Tracheal epithelial cell (primary cell): ENCODE results near the gene SPATA45. TPM values are rescaled to one million over a fixed set of nuclear protein-coding genes. Genes with fewer than 3 reads are reported as not detected.

ENCODE experiments used
- total RNA-seq: library from RNA; depleted of rRNA; stranded (reverse); fragments of >200 nt; gene quantifications from 2 replicates; pipeline ENCODE4 v1.2.1, GENCODE V29; 2014

The SPATA45 gene
- not detected in 2 replicates for total RNA-seq

DNA sequence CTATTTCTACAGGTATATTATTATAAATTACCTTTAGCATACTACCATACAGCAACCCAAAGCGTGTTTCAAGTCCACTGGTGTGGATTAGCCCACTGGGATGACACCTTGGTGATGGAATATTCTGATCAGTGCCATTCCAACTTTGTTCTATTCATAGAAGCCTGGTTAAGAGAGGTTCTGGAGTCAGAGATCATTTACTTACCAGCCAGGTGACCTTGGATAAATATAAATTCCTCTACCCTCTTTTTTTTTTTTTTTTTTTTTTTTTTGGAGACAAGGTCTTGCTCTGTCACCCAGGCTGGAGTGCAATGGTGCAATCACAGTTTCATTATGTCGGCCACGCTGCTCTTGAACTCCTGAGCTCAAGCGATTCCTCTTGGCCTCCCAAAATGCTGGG is at the start of gene SPATA45:
Gene SPATA45 (minus strand): TSS at position 101 of the 400 bp plus-strand sequence. CDS start 11,500 bp downstream, outside the sequence.

DNA sequence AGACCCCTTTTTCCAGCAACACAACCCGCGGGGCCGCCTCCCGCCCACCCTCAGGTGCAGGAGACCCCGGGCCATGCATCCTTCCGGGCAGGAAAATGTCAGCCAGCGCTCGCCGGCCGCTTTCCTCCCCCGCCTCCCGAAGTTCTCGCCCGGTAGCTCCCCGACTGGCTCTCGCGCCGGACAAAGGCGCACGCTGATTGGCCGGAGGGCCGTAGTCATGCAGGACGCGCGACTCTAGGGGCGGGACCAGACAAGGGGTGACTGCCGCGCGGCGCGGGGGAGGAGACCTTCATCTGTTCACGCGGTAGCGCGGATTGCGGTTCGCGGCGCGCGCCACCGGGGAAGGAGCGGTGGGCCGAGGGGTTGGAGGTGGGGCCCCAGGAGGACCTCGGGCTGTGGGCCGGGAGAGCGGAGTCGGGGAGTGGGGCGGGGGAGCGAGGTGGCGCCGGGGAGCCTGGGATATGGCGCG is 10.6 kb upstream of the SPATA45 start, which contains the start of gene FLVCR1:
Gene FLVCR1 (plus strand): TSS at position 284 of the 469 bp plus-strand sequence. CDS start 178 bp downstream, at position 462.

DNA sequence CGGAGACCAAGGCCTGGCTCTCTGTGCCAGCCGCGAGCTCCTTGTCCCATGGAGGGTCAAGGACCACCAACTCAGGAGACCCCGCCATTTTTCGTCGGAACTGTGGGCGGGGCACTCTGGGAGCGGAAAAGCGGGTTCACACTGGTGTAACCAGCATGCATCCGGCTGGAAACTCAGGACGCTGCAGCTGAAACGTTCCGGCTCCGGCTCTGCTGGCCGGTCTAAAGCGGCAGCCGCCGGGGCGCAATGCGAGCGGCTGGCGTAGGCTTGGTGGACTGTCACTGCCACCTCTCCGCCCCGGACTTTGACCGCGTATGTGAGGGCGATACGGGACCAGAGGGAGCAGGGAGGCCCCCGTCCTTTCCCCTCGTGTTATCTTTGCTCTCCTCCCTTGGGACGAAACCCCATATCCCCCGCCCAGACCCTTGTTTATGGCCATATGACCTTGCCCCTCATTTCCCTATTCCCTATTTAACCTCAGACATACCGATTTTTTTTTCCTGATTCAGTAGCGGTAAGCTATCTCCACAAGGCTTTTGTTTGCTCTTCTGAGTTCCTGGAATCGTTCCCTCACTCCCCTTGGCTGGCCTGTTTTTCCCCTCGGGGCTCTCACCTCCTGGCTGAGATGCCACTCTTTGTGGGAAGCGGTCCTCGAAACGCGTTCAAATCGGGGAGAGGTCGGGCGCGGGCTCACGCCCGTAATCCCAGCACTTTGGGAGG is 55.6 kb downstream of the SPATA45 start, which contains the start of the genes NSL1 and TATDN3:
Gene NSL1 (minus strand): TSS at position 102 of the 720 bp plus-strand sequence. CDS start 14 bp downstream, at position 88.
Gene TATDN3 (plus strand): TSS at position 219 of the 720 bp plus-strand sequence. CDS start 28 bp downstream, at position 247.

Other genes with a start within 250 kb of the SPATA45 start
- 7.0 and 21.2 TPM in 2 replicates for gene ATF3, start 238.9 kb downstream of the SPATA45 start, total RNA-seq
- 0.21 and 0.96 TPM in 2 replicates for gene BATF3, start 147.8 kb downstream of the SPATA45 start, total RNA-seq
- gene NSL1, start 55.9 kb downstream of the SPATA45 start, total RNA-seq, result 19.0 and 27.5 TPM in 2 replicates
- 8.0 and 19.4 TPM in 2 replicates for gene TATDN3, start 55.8 kb downstream of the SPATA45 start, total RNA-seq
- gene FLVCR1, start 10.6 kb upstream of the SPATA45 start, total RNA-seq, result 10.9 and 12.0 TPM in 2 replicates
- 0.24 TPM in 1 of 2 replicates, not detected in the other for gene VASH2, start 102.9 kb upstream of the SPATA45 start, total RNA-seq
- 22.7 and 35.0 TPM in 2 replicates for gene ANGEL2, start 168.2 kb upstream of the SPATA45 start, total RNA-seq
- gene RPS6KC1, start 203.6 kb upstream of the SPATA45 start, total RNA-seq, result 13.0 and 17.8 TPM in 2 replicates